AG09309 (cell line): ENCODE measurements around the gene GRP.

Source experiments
- DNase-seq: peaks from one replicate; pipeline ENCODE4 v3.0.0-alpha.2; 2010; ENCODE audit warnings: low read depth
- H3K4me3 ChIP-seq: 2 replicates; pipeline ENCODE4 v1.5.1; 2011; ENCODE audit warnings: mild to moderate bottlenecking, low read depth, low read length, moderate library complexity; ENCODE audit not compliant: control insufficient read depth
- CTCF ChIP-seq: IDR thresholded peaks from 2 replicates; pipeline ENCODE4 v1.5.1; 2011; ENCODE audit warnings: mild to moderate bottlenecking, low read depth, low read length, inconsistent platforms; ENCODE audit not compliant: insufficient read depth, control insufficient read depth; ENCODE audit errors: missing control alignments

GRP gene

GRCh38 chr18:59196161-59196725, 23.7 kb upstream of the GRP start:
- no peak for DNase-seq
- H3K4me3 ChIP-seq, result no peak overlapping the region
- no peak for TF ChIP-seq CTCF

- no peak for DNase-seq
- no peak for TF ChIP-seq CTCF
- no peak overlapping the region for H3K4me3 ChIP-seq
Observed at GRCh38 chr18:59197636-59198035, 22.3 kb upstream of the GRP start.

GRCh38 chr18:59198215-59198614, 21.7 kb upstream of the GRP start:
- H3K4me3 ChIP-seq, result no peak overlapping the region
- no peak for DNase-seq
- TF ChIP-seq CTCF, result no peak

- TF ChIP-seq CTCF, result peak; percentile 75
- H3K4me3 ChIP-seq, result no peak overlapping the region
- peak; percentile 27 for DNase-seq
Observed at GRCh38 chr18:59200787-59201186, 19.2 kb upstream of the GRP start.

GRCh38 chr18:59202258-59202820, 17.6 kb upstream of the GRP start:
- no peak for DNase-seq
- H3K4me3 ChIP-seq, result no peak overlapping the region
- TF ChIP-seq CTCF, result no peak

GRCh38 chr18:59207506-59207905, 12.5 kb upstream of the GRP start:
- no peak for DNase-seq
- no peak overlapping the region for H3K4me3 ChIP-seq
- no peak for TF ChIP-seq CTCF
